GM19328 (cell line): ENCODE measurements around the gene HSP90B1.

Experiments
- ATAC-seq: cut with Tn5 transposase; IDR thresholded peaks from one replicate; pipeline ENCODE4 v1.9.1; 2021; ENCODE audit warnings: mild to moderate bottlenecking, moderate library complexity; ENCODE audit not compliant: unreplicated experiment

The HSP90B1 gene

DNA sequence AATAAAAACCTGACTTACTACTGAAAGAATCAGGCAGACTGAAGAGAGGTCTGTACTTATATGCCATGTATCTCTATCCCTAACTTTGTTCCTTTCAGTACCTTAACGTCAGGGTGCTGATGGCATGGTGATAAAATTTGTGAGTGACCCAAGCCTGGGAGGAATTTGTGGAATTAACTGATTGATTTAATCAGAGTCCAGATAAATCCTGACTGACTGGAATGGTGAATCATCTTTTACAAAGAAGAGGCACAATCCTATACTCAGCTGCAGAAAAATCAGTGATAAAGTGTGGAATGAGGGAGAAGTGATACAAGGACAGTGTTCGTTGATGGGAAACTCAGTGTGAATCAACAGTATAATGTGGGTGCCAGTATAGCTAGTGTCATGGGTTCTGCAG lies 39.2 kb downstream of the HSP90B1 start:
- ATAC-seq = no peak

DNA sequence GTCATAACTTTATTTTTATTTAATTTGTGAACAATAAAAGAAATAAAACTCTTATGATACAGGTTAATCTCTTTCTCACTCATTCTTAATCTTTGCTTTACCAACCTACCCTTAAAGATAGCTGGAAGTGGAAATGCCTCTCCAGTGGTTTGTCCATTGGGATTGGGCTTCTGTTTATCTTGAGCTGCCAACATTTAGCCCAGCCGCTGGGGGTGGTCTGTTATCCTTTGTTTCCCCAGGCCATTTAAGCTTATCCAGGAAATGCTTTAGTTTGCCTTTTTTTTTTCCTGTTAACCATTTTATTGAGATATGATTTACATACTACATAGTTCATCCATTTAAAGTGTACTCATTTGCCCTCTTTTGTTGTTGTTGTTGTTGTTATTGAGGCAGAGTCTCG lies 43.7 kb downstream of the HSP90B1 start:
- ATAC-seq = no peak

DNA sequence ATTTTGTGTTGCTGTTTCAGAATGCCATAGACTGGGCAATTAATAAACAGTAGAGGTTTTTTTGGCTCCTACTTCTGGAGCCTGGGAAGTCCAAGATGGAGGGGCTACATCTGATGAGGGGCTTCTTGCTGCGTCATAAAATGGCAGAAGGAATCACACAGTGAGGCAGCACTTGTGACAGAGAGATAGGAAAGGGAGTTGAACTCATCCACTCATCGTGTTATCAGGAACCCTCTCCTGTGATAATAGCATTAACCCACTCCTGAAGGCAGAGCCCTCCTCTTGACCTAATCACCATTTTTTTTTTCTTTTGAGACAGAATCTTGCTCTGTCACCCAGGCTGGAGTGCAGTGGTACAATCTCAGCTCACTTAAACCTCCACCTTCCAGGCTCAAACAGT lies 45.2 kb downstream of the HSP90B1 start:
- ATAC-seq = no peak

DNA sequence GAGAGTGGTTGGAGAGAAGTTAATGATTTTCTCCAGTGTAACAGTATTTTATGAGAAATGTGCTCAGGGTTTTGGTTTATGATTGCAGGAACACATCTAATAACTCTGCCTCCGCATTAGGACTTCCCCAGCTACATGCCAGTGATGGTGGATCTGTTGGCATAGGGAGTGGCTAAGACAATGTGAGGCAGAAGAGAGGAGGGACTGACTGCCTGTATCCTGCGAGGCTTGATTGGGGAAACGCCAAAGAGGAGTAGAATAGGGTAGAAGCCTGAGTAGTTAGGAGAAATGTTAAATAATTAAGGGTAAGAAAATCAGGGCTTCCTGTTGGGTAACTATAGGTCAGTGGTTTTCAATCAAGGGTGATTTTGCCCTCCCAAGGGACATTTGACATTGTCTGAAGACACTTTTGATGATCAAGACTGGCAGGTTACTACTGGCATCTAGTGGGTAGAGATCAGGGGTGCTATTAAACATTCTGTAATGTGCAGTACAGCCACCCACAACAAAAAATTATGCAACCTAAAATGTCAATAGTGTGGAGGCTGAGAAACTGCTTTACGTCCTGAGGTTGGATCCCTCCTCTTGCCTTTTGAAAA lies 48.3 kb downstream of the HSP90B1 start:
- no peak for ATAC-seq

DNA sequence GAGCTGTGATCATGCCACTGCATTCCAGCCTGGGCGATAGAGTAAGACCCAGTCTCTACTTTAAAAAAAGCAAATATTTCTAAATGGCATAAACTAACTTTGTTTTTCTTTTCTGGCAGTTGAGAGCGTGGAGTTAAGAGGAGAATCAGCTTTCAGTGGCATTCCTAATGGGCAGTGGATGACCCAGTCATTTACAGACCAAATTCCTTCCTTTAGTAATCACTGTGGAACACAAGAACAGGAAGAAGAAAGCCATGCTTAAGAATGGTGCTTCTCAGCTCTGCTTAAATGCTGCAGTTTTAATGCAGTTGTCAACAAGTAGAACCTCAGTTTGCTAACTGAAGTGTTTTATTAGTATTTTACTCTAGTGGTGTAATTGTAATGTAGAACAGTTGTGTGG lies 56.6 kb downstream of the HSP90B1 start:
- ATAC-seq = no peak

DNA sequence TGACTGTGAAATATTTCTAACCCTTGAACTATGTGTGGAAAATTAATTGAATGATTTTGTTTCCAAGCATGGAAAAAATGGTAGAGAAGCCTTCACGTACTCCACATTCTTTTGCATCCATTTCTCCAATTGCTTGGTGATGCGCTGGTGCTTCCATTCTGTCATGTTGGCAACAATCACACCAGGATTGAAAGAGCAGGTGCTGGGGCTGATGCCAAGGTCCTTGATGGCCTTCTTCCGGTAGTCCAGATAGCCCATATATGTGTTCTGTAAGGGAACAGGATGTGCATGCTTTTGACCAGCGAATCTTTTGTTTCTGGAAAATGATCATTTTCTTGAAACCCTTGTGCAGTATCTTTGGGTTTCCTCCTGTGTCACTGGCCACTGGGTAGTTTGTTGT lies 64.0 kb downstream of the HSP90B1 start:
- no peak for ATAC-seq

DNA sequence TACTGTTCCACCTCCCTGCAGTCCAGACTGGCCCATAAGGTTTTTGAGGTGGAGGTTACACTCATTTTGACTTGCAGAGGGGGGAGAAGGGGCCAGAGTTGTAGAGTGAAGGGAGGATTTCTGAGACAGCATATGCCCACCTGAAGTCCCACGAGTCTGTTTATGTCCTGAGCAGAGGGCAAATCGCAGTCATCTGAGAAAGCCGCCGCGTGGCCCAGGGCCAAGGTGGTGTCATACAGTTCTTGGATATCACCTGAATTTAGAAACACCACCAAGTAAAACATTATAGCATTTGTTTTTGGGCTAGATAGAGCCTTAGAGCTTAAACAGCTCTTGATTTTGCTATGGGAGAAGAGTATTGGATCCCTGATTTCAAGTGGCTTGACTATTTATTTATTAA lies 66.4 kb downstream of the HSP90B1 start:
- no peak for ATAC-seq

DNA sequence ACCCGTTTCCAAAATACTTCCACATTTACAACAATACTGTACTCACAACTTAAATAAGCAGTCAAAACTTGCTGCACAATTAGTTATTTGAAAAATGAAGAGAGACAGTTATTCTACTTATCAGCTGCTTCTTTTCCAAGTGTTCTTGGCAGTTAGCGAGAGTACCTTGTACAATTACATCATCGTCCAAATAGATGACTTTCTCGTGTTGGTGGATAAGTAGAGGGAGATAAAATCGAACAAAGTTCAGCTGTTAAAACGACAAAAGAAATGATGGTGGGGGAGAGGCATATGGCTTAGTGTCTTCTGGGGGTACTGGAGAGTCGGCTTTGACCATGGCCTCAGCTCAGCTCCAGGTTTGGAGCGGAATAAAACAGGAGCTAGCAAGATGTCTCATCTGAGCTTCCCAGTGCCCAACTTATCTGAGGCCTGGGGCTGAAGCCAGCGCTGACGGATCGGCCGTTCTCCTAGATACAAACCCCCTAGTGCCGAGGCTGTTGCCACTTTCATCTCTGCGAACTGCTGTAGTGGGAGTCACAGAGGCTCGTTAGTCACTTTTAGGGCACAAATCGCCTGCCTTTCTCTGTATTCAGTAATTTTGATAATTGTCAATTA lies 67.2 kb downstream of the HSP90B1 start:
- no peak for ATAC-seq
